Breast epithelium (tissue), 4 donors: ENCODE data around the gene CDH2. TPM values are rescaled to one million over a fixed set of nuclear protein-coding genes. Genes with fewer than 3 reads are reported as not detected.

ENCODE experiments used
- DNase-seq, 2 donors: peaks; one replicate each; pipeline ENCODE4 v3.0.0-alpha.2; 2019; ENCODE audit warnings: low spot score in 2 of 2
- H3K27ac ChIP-seq, 2 donors: fragments of 200-600 bp; sonication (generic) in 1 of 2; one replicate each; pipeline ENCODE4 v1.5.1; 2016 to 2019; ENCODE audit warnings: mild to moderate bottlenecking in 1 of 2
- H3K27me3 ChIP-seq, 2 donors: fragments of 200-600 bp; sonication (generic) in 1 of 2; one replicate each; pipeline versions ENCODE4 v1.5.1 to v1.6.0; 2017 to 2019; ENCODE audit warnings: control low read depth in 1 of 2, mild to moderate bottlenecking in 1 of 2
- H3K36me3 ChIP-seq: fragments of 200-600 bp; one replicate; pipeline ENCODE4 v1.5.1; 2019
- H3K4me1 ChIP-seq, 2 donors: fragments of 200-600 bp; sonication (generic); one replicate each; pipeline ENCODE4 v1.5.1; 2016 to 2019; ENCODE audit warnings: control low read depth in 1 of 2
- H3K4me3 ChIP-seq, 3 donors: fragments of 200-600 bp; sonication (generic); 1 replicate in 2 of 3; 2 replicates in 1 of 3; pipeline ENCODE4 v1.5.1; 2016 to 2019; ENCODE audit warnings: mild to moderate bottlenecking in 3 of 3, moderate library complexity in 2 of 3
- H3K9me3 ChIP-seq, 2 donors: fragments of 200-600 bp; sonication (generic) in 1 of 2; one replicate each; pipeline ENCODE4 v1.5.1; 2016 to 2019; ENCODE audit warnings: control low read depth in 1 of 2
- CTCF ChIP-seq, 3 donors: fragments of 450-650 bp; IDR thresholded peaks; one replicate each; pipeline ENCODE4 v1.5.1; 2016 to 2017; ENCODE audit warnings: antibody characterized with exemption in 3 of 3, mild to moderate bottlenecking in 3 of 3, moderate library complexity in 3 of 3
- POLR2A ChIP-seq: fragments of 450-650 bp; IDR thresholded peaks from one replicate; pipeline ENCODE4 v1.6.1; 2016; ENCODE audit warnings: antibody characterized with exemption, mild to moderate bottlenecking, moderate library complexity
- POLR2AphosphoS5 ChIP-seq, 3 donors: sonication (generic); formaldehyde crosslinking; IDR thresholded peaks; one replicate each; pipeline ENCODE4 v1.6.1; 2017; ENCODE audit warnings: antibody characterized with exemption in 3 of 3
- intact Hi-C: fragments of 100-400 bp; cut with DNase I; formaldehyde crosslinking; loops from one replicate; pipeline ENCODE4 v1.15.1; 2023; ENCODE audit warnings: low total_unique reads
- total RNA-seq, 3 donors: library from RNA; depleted of rRNA; stranded (reverse); fragments of >200 nt; gene quantifications; one replicate each; pipeline ENCODE4 v1.1.0, GENCODE V29; 2016

Gene CDH2
- total RNA-seq, 3 donors from 2014 or later: 0.16 to 1.8 (median 0.33) TPM

DNA sequence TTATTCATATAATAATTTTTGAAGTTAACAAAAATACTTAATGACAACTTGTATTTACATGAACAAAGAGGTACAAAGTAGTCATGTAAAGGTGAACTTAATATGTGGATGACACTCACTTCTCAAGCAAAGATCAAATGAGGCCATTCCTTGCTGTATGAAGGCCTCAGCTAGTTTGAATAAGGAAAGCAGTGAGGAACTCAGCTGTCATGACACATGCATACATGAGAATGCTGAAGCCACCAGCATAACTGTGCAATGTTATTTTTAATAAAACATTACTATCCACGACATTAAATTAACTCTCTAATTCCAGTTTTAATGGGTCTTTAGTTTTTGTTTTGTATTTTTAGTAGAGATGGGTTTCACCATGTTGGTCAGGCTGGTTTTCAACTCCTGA lies 102.9 kb downstream of the CDH2 start:
- Histone ChIP-seq H3K4me1 (no peaks in the 10 kb centered on the region), H3K27me3 (no peaks in the 10 kb centered on the region), H3K4me3 (no peak overlapping the region), H3K9me3 (no peaks in the 10 kb centered on the region), H3K27ac (no peak overlapping the region), H3K36me3 (no peaks in the 10 kb centered on the region)
- intact Hi-C loops: no loop called here
- no peak for DNase-seq
- TF ChIP-seq POLR2AphosphoS5 (IDR thresholded peaks at IDR 0.05) (no peak), POLR2A (no peak), CTCF (IDR thresholded peaks at IDR 0.05) (no peak)

DNA sequence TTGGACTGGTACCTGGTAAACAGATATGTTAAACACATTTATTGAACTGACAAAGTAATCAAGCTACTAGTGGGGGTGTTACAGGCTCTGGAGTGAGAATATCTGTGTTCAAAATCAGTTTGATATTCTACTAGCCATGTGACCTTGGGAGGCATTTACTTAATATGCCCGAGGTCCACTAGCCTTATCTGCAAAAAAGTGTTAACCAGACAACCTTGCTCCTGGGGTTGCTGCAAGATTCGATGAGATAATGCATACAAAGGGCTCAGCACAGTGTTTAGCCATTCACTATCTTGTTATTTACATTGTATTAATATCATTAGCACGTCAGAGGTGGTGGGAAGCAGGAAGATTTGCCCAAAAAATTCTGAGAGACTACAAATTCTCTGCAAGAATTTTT lies 103.3 kb downstream of the CDH2 start:
- no peak for TF ChIP-seq POLR2A
- no peak for TF ChIP-seq CTCF (IDR thresholded peaks at IDR 0.05)
- no peak for TF ChIP-seq POLR2AphosphoS5 (IDR thresholded peaks at IDR 0.05)
- no peak overlapping the region for H3K4me3 ChIP-seq
- DNase-seq: no peak
- H3K36me3 ChIP-seq: no peaks in the 10 kb centered on the region
- intact Hi-C loops: no loop called here
- H3K4me1 ChIP-seq: no peaks in the 10 kb centered on the region
- H3K27ac ChIP-seq: no peak overlapping the region
- no peaks in the 10 kb centered on the region for H3K27me3 ChIP-seq
- no peaks in the 10 kb centered on the region for H3K9me3 ChIP-seq

- no peaks in the 10 kb centered on the region for H3K27me3 ChIP-seq
- H3K4me3 ChIP-seq: no peak overlapping the region
- intact Hi-C loops: no loop called here
- no peak overlapping the region for H3K27ac ChIP-seq
- DNase-seq: no peak
- H3K36me3 ChIP-seq: no peaks in the 10 kb centered on the region
- H3K4me1 ChIP-seq: no peaks in the 10 kb centered on the region
- H3K9me3 ChIP-seq: no peaks in the 10 kb centered on the region
- no peak for TF ChIP-seq POLR2AphosphoS5 (IDR thresholded peaks at IDR 0.05)
- TF ChIP-seq POLR2A: no peak
- no peak for TF ChIP-seq CTCF (IDR thresholded peaks at IDR 0.05)
Measured at GRCh38 chr18:28071199-28071598, 105.7 kb downstream of the CDH2 start.

GRCh38 chr18:28068207-28068606 lies 108.7 kb downstream of the CDH2 start:
- no peaks in the 10 kb centered on the region for H3K4me1 ChIP-seq
- DNase-seq: no peak
- TF ChIP-seq CTCF (IDR thresholded peaks at IDR 0.05): no peak
- no peak for TF ChIP-seq POLR2AphosphoS5 (IDR thresholded peaks at IDR 0.05)
- no peak for TF ChIP-seq POLR2A
- no peaks in the 10 kb centered on the region for H3K27me3 ChIP-seq
- H3K27ac ChIP-seq: no peak overlapping the region
- no peak overlapping the region for H3K4me3 ChIP-seq
- no peaks in the 10 kb centered on the region for H3K9me3 ChIP-seq
- intact Hi-C loops: no loop called here
- H3K36me3 ChIP-seq: no peaks in the 10 kb centered on the region

DNA sequence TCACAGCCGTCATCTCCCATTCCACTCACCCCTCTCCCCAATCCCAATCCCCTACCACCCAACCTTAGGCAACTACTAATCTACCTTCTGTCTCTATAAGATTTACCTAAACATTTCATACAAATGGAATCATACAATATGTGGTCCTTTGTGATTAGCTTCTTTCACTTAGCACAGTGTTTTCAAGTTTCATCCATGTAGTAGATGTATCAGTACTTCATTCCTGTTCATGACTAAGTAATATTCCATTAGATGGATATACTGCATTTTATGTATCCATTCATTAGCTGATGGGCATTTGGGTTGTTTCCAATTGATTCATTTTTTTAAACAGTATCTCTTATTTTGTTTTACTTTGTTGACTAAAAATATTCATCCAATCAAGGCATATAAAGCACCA lies 109.6 kb downstream of the CDH2 start:
- H3K4me3 ChIP-seq: no peak overlapping the region

GRCh38 chr18:28065793-28066186 lies 111.1 kb downstream of the CDH2 start:
- TF ChIP-seq CTCF (IDR thresholded peaks at IDR 0.05) (no peak), POLR2AphosphoS5 (IDR thresholded peaks at IDR 0.05) (no peak), POLR2A (no peak)
- H3K27ac ChIP-seq: no peak overlapping the region
- H3K4me1 ChIP-seq: no peaks in the 10 kb centered on the region
- no peaks in the 10 kb centered on the region for H3K9me3 ChIP-seq
- H3K4me3 ChIP-seq: no peak overlapping the region
- intact Hi-C loops: no loop called here
- H3K36me3 ChIP-seq: no peaks in the 10 kb centered on the region
- no peaks in the 10 kb centered on the region for H3K27me3 ChIP-seq
- DNase-seq: no peak

More for the DNA sequence above, 109.6 kb downstream of the CDH2 start:
- TF ChIP-seq POLR2AphosphoS5 (IDR thresholded peaks at IDR 0.05) (no peak), POLR2A (no peak)
- no peaks in the 10 kb centered on the region for H3K9me3 ChIP-seq
- H3K27ac ChIP-seq: no peak overlapping the region
- intact Hi-C loops: no loop called here
- no peaks in the 10 kb centered on the region for H3K36me3 ChIP-seq
- no peaks in the 10 kb centered on the region for H3K4me1 ChIP-seq
- no peak for DNase-seq
- no peaks in the 10 kb centered on the region for H3K27me3 ChIP-seq
